GM21528 (cell line): Measurements from ENCODE around the gene ABHD16A.

ENCODE experiments used
- ATAC-seq: cut with Tn5 transposase; IDR thresholded peaks from one replicate; pipeline ENCODE4 v1.9.1; 2021; ENCODE audit warnings: mild to moderate bottlenecking, moderate library complexity; ENCODE audit not compliant: unreplicated experiment, low FRiP score

Gene ABHD16A

DNA sequence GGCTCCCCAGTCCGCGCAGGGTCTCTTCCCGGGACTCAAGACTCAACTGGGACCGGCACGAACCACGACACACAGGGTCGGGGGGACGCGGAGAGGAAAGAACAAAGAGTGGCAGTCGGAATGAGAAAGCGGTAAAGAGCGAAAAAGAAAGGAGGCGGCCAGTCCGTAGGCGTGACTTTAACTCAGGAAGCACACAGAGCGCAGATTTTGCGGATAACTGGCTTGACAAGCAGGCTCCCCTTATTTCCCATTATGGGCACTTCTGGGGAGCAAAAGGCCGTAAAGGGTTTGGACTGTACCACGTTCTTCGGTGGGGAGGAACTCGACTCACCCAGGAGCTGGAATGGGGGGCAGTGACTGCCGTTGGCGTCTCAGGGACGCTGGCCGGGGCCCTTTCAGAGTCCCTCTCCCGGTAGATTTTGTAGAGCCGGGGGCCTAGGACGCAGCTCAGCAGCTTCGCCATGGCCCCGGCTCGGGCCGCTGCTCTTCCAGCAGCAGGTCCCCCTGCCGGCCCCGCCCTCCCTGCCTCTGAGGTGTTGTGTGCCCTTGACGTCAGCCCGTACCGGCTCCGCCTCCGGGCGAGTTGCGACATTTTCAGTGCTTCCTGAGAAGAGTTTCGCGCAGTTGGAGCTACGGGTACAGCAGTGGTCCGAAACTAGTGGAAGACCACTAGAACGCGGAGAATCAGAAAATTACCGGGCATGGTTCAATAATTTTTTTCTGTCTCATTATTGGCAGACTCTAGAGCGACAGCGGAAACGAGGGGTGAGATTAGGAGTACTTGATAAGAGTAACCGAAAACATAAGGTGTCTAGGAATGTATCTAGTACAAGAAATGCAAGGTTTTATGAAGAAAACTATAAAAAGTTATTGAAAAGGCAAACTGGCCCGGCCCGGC, at the start of gene ABHD16A:
Gene ABHD16A (minus strand): TSS at position 506 of the 898 bp plus-strand sequence. CDS start 43 bp downstream, at position 463.
- ATAC-seq: peak; percentile 86

- no peak for ATAC-seq
Observed at GRCh38 chr6:31752739-31753319, 49.7 kb upstream of the ABHD16A start.

GRCh38 chr6:31750411-31751022, 47.4 kb upstream of the ABHD16A start:
- ATAC-seq: no peak

GRCh38 chr6:31749301-31750036, 46.3 kb upstream of the ABHD16A start:
- ATAC-seq: no peak

DNA sequence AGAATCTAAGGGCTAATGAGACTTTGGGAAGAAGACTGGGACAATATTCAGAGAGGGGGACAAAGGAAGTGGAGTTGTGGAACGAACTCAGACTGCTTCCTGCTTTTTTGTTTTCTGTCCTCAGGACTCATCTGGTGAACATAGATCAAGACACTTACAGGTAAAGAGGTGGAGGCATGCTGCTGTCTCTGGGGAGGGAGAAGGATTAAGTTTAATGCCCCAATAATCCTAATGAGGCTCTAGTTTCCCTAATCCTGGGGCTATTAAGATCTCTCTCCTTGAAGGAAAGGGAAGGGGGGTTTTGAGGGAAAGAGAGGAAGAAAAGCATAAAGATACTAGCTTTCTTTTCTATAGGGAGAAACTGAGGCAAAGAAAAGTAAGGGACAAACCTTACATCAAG, 41.3 kb upstream of the ABHD16A start:
- ATAC-seq: no peak

- ATAC-seq: no peak
Observed at GRCh38 chr6:31742894-31743293, 39.8 kb upstream of the ABHD16A start.

GRCh38 chr6:31741815-31742214, 38.7 kb upstream of the ABHD16A start:
- no peak for ATAC-seq

DNA sequence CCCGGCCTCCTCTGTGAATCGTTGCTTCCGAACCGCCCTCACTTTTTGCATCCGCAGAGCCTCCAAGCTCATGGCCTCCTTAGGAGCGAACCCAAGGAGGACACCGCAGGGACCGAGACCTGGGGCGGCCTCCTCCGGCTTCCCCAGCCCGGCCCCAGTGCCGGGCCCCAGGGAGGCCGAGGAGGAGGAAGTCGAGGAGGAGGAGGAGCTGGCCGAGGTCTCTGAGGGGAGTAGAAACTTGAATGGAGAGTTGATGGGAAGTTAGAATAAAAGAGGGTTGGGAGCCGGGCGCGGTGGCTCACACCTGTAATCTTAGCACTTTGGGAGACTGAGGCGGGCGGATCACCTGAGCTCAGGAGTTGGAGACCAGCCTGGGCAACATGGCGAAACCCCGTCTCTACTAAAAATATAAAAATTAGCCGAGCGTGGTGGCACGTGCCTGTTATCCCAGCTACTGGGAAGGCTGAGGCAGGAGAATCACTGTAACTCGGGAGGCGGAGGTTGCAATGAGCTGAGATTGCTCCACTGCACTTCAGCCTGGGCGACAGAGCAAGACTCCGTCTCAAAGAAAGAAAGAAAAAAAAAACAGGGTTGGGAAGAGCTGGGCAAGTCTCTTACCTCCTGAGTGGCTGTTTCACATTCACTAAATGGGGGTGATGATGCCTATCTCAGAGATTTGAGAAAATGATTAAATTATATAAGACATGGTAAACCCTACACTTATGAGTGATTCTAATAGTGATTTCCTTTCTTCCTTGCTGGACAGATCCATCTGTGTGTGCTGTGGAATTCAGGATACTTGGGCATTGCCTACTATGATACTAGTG, 37.5 kb upstream of the ABHD16A start:
- no peak for ATAC-seq

- ATAC-seq: peak; percentile 70
Observed at GRCh38 chr6:31739639-31740396, 36.7 kb upstream of the ABHD16A start, which contains the start of gene MSH5. TSS of gene MSH5 (plus strand) at chr6:31740005. CDS start at chr6:31740467, 462 bp downstream.

- ATAC-seq: no peak
Observed at GRCh38 chr6:31737991-31738979, 35.2 kb upstream of the ABHD16A start.

DNA sequence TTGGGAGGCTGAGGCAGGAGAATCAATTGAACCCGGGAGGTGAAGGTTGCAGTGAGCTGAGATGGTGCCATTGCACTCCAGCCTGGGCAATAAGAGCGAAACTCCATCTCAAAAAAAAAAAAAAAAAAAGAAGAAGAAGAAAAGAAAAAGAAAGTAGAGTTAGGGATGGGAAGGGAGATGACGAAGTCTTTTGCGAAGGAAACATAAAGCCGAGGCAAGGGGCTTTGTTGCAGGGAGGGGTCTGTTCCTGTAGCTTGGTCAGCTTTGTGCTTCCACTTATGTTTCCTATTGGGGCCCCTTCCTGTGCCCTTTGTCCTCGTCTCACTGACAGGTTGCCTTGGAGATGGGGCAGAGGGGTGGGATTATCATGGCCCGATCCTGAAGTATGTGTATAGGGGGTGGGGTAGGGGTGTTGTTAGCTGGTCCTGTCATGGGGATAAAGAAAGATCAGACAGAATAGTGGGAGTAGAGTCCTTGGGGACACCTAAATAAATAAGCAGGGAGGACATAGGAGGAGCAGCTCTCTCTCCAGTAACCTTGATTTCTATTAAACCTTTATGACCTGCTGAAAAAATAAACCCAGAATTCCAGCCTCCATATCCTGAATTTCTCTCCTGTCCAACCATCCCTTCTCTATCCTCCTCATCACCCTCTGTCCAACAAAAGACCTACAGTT, 34.3 kb upstream of the ABHD16A start:
- no peak for ATAC-seq

GRCh38 chr6:31736768-31737314, 33.7 kb upstream of the ABHD16A start:
- ATAC-seq: no peak

GRCh38 chr6:31736021-31736767, 33.1 kb upstream of the ABHD16A start, which contains the start of gene CLIC1:
TSS of gene CLIC1 (minus strand) at chr6:31736530. CDS start at chr6:31736300, 230 bp downstream.
- no peak for ATAC-seq

- no peak for ATAC-seq
Observed at GRCh38 chr6:31734821-31735406, 31.8 kb upstream of the ABHD16A start.

GRCh38 chr6:31734247-31734820, 31.2 kb upstream of the ABHD16A start:
- no peak for ATAC-seq

DNA sequence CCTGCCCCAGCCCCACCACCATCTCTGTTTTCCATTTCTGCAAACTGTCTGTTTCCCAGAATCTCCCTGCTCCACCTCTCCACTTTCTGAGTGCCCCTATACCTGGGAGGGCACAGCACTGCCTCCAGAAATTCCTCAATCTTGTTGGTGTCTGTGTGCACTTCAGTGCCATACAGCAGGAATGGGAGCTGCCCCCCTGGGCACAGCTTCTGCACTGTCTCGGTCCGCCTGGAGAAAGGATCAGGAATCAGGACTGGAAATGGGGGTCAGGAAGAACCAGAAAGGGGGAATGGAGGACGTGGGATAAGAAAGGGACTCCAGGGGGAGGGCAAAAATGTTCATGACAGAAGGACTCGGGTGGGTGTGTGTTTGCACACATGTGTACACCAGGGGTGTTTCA, 30.6 kb upstream of the ABHD16A start:
- ATAC-seq: no peak
